ENCODE measurements around the gene MIOX. TPM values are rescaled to one million over a fixed set of nuclear protein-coding genes. Genes with fewer than 3 reads are reported as not detected.

The MIOX gene
- total and polyA plus RNA-seq, 9 of the 15 experiments (the other 6 are each of a cell fraction or from before 2014, with no cell fraction given) = 0.08 TPM; not detected in 8

DNA sequence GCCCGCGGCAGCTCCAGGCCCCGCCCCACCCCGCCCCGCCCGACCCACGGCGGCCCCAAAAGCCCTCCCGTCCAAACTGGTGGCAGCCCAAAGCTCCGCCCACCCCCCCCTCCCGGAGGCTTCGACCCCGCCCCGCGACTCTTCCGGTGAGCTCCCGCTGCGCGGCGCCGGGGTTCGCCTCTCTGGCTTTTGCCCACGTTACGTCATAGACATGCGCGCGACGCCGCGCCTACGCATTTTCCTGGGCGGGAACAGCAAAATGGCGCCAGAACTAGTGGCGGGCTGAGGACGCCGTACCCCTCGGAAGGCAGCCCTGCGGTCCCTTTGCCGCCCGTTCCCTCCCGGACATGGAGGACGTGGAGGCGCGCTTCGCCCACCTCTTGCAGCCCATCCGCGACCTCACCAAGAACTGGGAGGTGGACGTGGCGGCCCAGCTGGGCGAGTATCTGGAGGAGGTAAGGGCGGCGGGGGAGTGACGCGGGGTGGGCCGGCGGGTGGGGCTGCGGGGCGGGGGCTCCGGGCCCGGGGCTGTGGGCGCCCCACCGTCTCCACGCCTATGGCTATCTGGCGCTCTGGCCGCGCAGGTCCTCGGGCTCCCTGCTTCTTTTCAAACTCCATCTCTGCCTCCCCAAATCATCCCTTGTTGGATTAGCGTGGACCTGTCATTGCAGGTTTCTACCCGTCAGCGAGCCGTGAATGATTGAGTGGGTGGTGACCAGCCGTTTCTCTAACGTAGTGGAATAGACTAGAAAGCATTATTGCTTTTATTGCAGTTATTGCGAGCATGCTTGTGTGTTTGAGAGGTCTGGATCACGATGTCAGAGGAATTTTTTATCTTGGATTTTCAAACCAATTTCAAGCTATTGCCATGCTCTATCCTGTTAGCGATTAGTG is 21.6 kb downstream of the MIOX start, which contains the start of gene NCAPH2 (continued):
- no peak for TF ChIP-seq RBM22 (IDR thresholded peaks at IDR 0.05; ENCODE audit: low read depth, low read length, poor library complexity, severe bottlenecking)
- TF ChIP-seq NFYB (IDR thresholded peaks at IDR 0.05; ENCODE audit: extremely low read depth, insufficient read length) = no peak
- peak; percentile 83 for TF ChIP-seq RBBP5 (IDR thresholded peaks at IDR 0.05; ENCODE audit: borderline replicate concordance, insufficient read depth, low read length, poor library complexity, severe bottlenecking)
- peak; percentile 92 for TF ChIP-seq RBFOX2 (IDR thresholded peaks at IDR 0.05; ENCODE audit: low read depth, low read length)
- no peak for TF ChIP-seq KDM1A (IDR thresholded peaks at IDR 0.05)
- TF ChIP-seq ZZZ3 (IDR thresholded peaks at IDR 0.05) = no peak
- TF ChIP-seq, protein P1, sequence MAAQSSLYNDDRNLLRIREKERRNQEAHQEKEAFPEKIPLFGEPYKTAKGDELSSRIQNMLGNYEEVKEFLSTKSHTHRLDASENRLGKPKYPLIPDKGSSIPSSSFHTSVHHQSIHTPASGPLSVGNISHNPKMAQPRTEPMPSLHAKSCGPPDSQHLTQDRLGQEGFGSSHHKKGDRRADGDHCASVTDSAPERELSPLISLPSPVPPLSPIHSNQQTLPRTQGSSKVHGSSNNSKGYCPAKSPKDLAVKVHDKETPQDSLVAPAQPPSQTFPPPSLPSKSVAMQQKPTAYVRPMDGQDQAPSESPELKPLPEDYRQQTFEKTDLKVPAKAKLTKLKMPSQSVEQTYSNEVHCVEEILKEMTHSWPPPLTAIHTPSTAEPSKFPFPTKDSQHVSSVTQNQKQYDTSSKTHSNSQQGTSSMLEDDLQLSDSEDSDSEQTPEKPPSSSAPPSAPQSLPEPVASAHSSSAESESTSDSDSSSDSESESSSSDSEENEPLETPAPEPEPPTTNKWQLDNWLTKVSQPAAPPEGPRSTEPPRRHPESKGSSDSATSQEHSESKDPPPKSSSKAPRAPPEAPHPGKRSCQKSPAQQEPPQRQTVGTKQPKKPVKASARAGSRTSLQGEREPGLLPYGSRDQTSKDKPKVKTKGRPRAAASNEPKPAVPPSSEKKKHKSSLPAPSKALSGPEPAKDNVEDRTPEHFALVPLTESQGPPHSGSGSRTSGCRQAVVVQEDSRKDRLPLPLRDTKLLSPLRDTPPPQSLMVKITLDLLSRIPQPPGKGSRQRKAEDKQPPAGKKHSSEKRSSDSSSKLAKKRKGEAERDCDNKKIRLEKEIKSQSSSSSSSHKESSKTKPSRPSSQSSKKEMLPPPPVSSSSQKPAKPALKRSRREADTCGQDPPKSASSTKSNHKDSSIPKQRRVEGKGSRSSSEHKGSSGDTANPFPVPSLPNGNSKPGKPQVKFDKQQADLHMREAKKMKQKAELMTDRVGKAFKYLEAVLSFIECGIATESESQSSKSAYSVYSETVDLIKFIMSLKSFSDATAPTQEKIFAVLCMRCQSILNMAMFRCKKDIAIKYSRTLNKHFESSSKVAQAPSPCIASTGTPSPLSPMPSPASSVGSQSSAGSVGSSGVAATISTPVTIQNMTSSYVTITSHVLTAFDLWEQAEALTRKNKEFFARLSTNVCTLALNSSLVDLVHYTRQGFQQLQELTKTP (IDR thresholded peaks at IDR 0.05; ENCODE audit: low read depth in 1 of 2, partially characterized antibody in 2 of 2) = peak in 1 of 2 experiments; percentile 25
- TF ChIP-seq, protein P2, sequence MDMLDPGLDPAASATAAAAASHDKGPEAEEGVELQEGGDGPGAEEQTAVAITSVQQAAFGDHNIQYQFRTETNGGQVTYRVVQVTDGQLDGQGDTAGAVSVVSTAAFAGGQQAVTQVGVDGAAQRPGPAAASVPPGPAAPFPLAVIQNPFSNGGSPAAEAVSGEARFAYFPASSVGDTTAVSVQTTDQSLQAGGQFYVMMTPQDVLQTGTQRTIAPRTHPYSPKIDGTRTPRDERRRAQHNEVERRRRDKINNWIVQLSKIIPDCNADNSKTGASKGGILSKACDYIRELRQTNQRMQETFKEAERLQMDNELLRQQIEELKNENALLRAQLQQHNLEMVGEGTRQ (CRISPR knock-in tag; IDR thresholded peaks at IDR 0.05) = no peak
- peak; percentile 46 for TF ChIP-seq NEUROD1 (IDR thresholded peaks at IDR 0.05; ENCODE audit: borderline replicate concordance, low read depth, low read length, partially characterized antibody)
- no peak for TF ChIP-seq ARNT (IDR thresholded peaks at IDR 0.05)
- TF ChIP-seq ZNF324 (CRISPR knock-in tag; IDR thresholded peaks at IDR 0.05) = no peak
- no peak for TF ChIP-seq GATAD2B (IDR thresholded peaks at IDR 0.05; ENCODE audit: borderline replicate concordance)
- TF ChIP-seq NFATC3 (IDR thresholded peaks at IDR 0.05) = no peak
- no peak for TF ChIP-seq HNRNPUL1 (IDR thresholded peaks at IDR 0.05; ENCODE audit: low read length)
- no peak for TF ChIP-seq KLF10 (CRISPR knock-in tag; IDR thresholded peaks at IDR 0.05)
- TF ChIP-seq, protein P3, sequence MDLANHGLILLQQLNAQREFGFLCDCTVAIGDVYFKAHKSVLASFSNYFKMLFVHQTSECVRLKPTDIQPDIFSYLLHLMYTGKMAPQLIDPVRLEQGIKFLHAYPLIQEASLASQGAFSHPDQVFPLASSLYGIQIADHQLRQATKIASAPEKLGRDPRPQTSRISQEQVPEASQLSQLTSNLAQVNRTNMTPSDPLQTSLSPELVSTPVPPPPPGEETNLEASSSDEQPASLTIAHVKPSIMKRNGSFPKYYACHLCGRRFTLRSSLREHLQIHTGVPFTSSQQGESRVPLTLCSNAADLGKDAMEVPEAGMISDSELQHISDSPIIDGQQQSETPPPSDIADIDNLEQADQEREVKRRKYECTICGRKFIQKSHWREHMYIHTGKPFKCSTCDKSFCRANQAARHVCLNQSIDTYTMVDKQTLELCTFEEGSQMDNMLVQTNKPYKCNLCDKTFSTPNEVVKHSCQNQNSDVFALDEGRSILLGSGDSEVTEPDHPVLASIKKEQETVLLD (IDR thresholded peaks at IDR 0.05) = 0 out of 2 replicates have a peak, but pooled peaks have one; percentile 45
- TF ChIP-seq, protein P4, sequence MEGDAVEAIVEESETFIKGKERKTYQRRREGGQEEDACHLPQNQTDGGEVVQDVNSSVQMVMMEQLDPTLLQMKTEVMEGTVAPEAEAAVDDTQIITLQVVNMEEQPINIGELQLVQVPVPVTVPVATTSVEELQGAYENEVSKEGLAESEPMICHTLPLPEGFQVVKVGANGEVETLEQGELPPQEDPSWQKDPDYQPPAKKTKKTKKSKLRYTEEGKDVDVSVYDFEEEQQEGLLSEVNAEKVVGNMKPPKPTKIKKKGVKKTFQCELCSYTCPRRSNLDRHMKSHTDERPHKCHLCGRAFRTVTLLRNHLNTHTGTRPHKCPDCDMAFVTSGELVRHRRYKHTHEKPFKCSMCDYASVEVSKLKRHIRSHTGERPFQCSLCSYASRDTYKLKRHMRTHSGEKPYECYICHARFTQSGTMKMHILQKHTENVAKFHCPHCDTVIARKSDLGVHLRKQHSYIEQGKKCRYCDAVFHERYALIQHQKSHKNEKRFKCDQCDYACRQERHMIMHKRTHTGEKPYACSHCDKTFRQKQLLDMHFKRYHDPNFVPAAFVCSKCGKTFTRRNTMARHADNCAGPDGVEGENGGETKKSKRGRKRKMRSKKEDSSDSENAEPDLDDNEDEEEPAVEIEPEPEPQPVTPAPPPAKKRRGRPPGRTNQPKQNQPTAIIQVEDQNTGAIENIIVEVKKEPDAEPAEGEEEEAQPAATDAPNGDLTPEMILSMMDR (IDR thresholded peaks at IDR 0.05 in 2 of 3, conservative IDR thresholded peaks at IDR 0.05 in 1 of 3; ENCODE audit: insufficient read depth in 2 of 3, low read depth in 1 of 3, low read length in 3 of 3) = peak in 2 of 3 experiments; percentile 1 to 10; a peak in 1 of 6 replicates
- no peak for TF ChIP-seq ZNF586 (CRISPR knock-in tag; conservative IDR thresholded peaks at IDR 0.05)
- TF ChIP-seq ZNF384 (IDR thresholded peaks at IDR 0.05; ENCODE audit: low read depth, low read length) = no peak
